HG03280 (cell line): ENCODE measurements around the gene ADH7.
"Not testable (repeated sequence)": the region's sequence is repeated elsewhere in the genome, so short reads cannot be mapped to it uniquely, and the experiment has no call there.

Experiments
- ATAC-seq: cut with Tn5 transposase; IDR thresholded peaks from one replicate; pipeline ENCODE4 v1.9.1; 2021; ENCODE audit warnings: mild to moderate bottlenecking, moderate library complexity; ENCODE audit not compliant: unreplicated experiment

Gene ADH7

GRCh38 chr4:99382745-99383360 is 52.3 kb downstream of the ADH7 start:
- ATAC-seq: no peak

DNA sequence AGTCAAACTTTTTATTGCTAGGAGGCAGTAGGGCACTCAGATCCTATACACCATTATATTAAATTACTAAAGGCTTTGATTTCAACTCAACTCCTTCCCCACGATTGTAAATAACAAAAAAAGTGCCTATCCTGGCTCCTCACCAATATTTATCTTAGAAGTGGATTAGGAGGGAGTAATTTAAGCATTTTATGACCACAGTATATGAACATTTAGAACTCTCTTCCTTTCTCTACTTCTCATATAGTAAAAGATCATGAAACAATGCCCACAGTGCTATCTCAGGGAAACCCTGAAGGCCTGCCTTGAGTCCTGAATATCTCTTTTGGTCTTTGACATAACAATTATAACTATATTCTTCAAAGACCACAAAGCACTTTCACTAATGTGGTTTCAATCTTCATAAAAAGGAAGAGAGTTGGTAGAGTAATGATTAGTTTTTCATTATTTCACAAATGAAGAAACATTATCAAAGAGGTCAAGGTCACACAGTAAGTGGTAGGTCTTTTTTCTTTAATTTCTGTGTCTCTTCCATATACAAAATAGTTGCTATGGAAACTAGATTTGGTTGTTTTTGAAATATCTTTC is 53.5 kb downstream of the ADH7 start:
- no peak for ATAC-seq

DNA sequence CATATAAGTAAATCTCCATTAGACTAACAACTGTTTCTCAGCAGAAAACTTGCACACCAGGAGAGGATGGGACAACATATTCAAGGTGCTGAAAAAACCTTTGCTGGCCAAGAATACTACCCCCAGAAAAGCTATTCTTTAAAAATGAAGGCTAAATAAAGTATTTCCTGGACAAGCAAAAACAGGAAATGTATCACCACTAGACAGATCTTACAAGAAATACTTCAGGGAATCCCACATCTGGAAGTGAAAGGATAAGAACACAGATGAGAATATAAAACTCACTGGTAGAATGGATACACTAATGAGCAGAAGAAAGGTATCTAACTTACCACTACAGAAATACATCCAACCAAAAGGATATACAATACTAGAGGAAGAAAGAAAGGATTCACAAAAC is 55.6 kb downstream of the ADH7 start:
- no peak for ATAC-seq

GRCh38 chr4:99378876-99379275 is 56.3 kb downstream of the ADH7 start:
- no peak for ATAC-seq

- ATAC-seq: not testable (repeated sequence)
These were observed 57.8 kb downstream of the ADH7 start for GRCh38 chr4:99377341-99377740.

GRCh38 chr4:99372464-99372863 is 62.7 kb downstream of the ADH7 start:
- not testable (repeated sequence) for ATAC-seq

DNA sequence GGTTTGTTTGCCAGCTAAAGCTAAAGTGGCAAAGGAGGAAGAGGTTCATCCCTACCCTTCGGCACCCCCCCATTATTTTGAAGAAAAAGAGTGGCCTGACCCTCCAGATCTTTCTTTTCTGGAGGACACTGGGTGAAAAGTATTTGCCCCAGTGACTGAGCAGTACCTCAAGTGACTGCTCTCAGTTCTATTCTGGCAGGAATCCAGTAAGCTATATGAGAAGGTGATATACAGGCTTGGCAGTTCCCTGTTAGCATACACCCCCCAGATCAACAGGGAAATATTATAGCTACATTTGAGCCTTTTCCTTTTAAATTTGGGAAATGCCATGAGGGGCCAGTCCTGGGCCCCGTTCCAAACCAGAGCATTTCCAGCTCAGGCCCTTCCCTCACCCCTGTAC is 67.3 kb downstream of the ADH7 start:
- not testable (repeated sequence) for ATAC-seq

- ATAC-seq: no peak
These were observed 68.7 kb downstream of the ADH7 start for GRCh38 chr4:99366491-99366890.

DNA sequence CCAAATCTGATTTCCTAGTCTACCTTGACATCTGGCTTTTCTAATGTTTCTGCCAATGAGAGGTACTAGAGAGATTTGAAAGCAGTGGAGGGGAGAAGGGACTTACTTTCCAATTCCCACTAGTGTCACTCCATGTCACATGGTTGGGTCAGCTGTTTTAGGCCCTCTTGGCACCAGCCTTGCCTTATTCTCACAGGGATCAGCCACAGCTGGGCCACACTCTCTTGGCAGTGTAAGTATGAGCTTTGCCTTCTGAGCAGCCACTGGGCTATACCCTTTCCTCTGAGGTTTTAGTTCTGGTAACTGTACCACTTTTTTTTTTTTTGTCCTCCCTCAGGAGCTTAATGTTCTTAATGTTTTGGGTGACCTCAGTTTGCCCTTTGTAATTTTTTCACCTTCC is 72.4 kb downstream of the ADH7 start:
- ATAC-seq: no peak
